DND-41 (cell line): ENCODE measurements around the gene MYNN.
"Not testable (repeated sequence)": the region's sequence is repeated elsewhere in the genome, so short reads cannot be mapped to it uniquely, and the experiment has no call there.

Experiments used
- ATAC-seq: fragments of 200-7000 bp; cut with Tn5 transposase; 3 replicates; pipeline ENCODE4 v1.9.1; 2021; ENCODE audit warnings: low read depth; ENCODE audit not compliant: insufficient read depth
- DNase-seq: peaks from one replicate; pipeline ENCODE4 v3.0.0-alpha.2; 2020
- H2AFZ ChIP-seq: 2 replicates; pipeline ENCODE4 v1.6.0; 2012; ENCODE audit warnings: low read depth, low read length
- H3K27ac ChIP-seq: 2 replicates; pipeline ENCODE4 v1.5.1; 2012; ENCODE audit warnings: low read length, inconsistent platforms
- H3K27me3 ChIP-seq: fragments of 200-600 bp; sonication (generic); 2 replicates; pipeline ENCODE4 v1.6.0; 2012; ENCODE audit warnings: low read length, mild to moderate bottlenecking, inconsistent platforms; ENCODE audit not compliant: insufficient read depth, poor library complexity
- H3K36me3 ChIP-seq: 2 replicates; pipeline ENCODE4 v1.5.1; 2012; ENCODE audit warnings: low read length, inconsistent platforms; ENCODE audit not compliant: insufficient read depth
- H3K4me1 ChIP-seq: 2 replicates; pipeline ENCODE4 v1.5.1; 2012; ENCODE audit warnings: mild to moderate bottlenecking, low read length; ENCODE audit not compliant: insufficient read depth
- H3K4me2 ChIP-seq: 2 replicates; pipeline ENCODE4 v1.6.0; 2012; ENCODE audit warnings: mild to moderate bottlenecking, moderate library complexity, low read length, inconsistent platforms; ENCODE audit not compliant: insufficient read depth
- H3K4me3 ChIP-seq, 2 experiments: fragments of 200-600 bp in 1 of 2; shearing (Covaris generic) in 1 of 2; 2 replicates each; pipeline ENCODE4 v1.5.1; 2012 to 2016; ENCODE audit warnings: inconsistent platforms in 2 of 2, low read length in 2 of 2, mild to moderate bottlenecking in 2 of 2, low read depth in 1 of 2, moderate library complexity in 1 of 2
- H3K79me2 ChIP-seq: 2 replicates; pipeline ENCODE4 v1.6.0; 2012; ENCODE audit warnings: low read length, inconsistent platforms; ENCODE audit not compliant: insufficient read depth
- H3K9ac ChIP-seq: 2 replicates; pipeline ENCODE4 v1.6.0; 2012; ENCODE audit warnings: low read depth, mild to moderate bottlenecking, inconsistent platforms, low read length, moderate library complexity
- H3K9me3 ChIP-seq: 2 replicates; pipeline ENCODE4 v1.5.1; 2012; ENCODE audit warnings: low read length, moderate library complexity, mild to moderate bottlenecking, inconsistent platforms; ENCODE audit not compliant: insufficient read depth, severe bottlenecking
- H4K20me1 ChIP-seq: 2 replicates; pipeline ENCODE4 v1.6.0; 2012; ENCODE audit warnings: low read length; ENCODE audit not compliant: insufficient read depth
- CTCF ChIP-seq: IDR thresholded peaks from 2 replicates; pipeline ENCODE4 v1.5.1; 2012; ENCODE audit warnings: borderline replicate concordance, low read length, moderate library complexity, mild to moderate bottlenecking; ENCODE audit not compliant: poor library complexity, severe bottlenecking; ENCODE audit errors: extremely low read depth
- EZH2 ChIP-seq: IDR thresholded peaks from 3 replicates; pipeline ENCODE4 v1.6.1; 2012; ENCODE audit warnings: borderline replicate concordance, low read depth, mild to moderate bottlenecking, moderate library complexity, low read length, inconsistent platforms; ENCODE audit not compliant: severe bottlenecking

Gene MYNN

GRCh38 chr3:169772897-169773816 is at the start of gene MYNN:
MYNN (plus strand) TSS chr3:169773396; CDS start chr3:169774296, 900 bp downstream.
- Histone ChIP-seq H3K36me3 (peaks cover 38% of the 10 kb centered on the region), H4K20me1 (no peaks in the 10 kb centered on the region; the same call in 1 of the 2 replicates), H3K27me3 (no peaks in the 10 kb centered on the region), H3K27ac (peak within 1 kb of the TSS; percentile 92), H3K4me3 (peak within 1 kb of the TSS; percentile 79 to 80), H3K79me2 (peaks cover 46% of the 10 kb centered on the region), H3K4me1 (peaks cover 32% of the 10 kb centered on the region), H2AFZ (peak within 1 kb of the TSS; percentile 87), H3K9ac (peak within 1 kb of the TSS; percentile 87), H3K9me3 (no peaks in the 10 kb centered on the region), H3K4me2 (peak within 1 kb of the TSS; percentile 78)
- TF ChIP-seq CTCF, result peak; percentile 39
- TF ChIP-seq EZH2, result no peak
- DNase-seq, result peak; percentile 91
- ATAC-seq, result peak; percentile 85

- not testable (repeated sequence) for H3K4me2 ChIP-seq, H3K9me3 ChIP-seq, H2AFZ ChIP-seq, H3K9ac ChIP-seq, H3K27me3 ChIP-seq, H3K27ac ChIP-seq, ATAC-seq, H3K79me2 ChIP-seq, DNase-seq, H3K36me3 ChIP-seq, H3K4me3 ChIP-seq, H3K4me1 ChIP-seq, H4K20me1 ChIP-seq
These were observed 41.3 kb upstream of the MYNN start for GRCh38 chr3:169731857-169732256.

- no peak for DNase-seq
- H3K4me3 ChIP-seq, result no peak overlapping the region
- H3K9me3 ChIP-seq, result no peaks in the 10 kb centered on the region
- no peak overlapping the region for H3K9ac ChIP-seq
- TF ChIP-seq CTCF, result no peak
- TF ChIP-seq EZH2, result no peak
- ATAC-seq, result no peak
- no peaks in the 10 kb centered on the region for H3K4me1 ChIP-seq
- H2AFZ ChIP-seq, result no peak overlapping the region
- H3K27ac ChIP-seq, result no peak overlapping the region
- no peak overlapping the region for H3K4me2 ChIP-seq
- H3K79me2 ChIP-seq, result no peaks in the 10 kb centered on the region
- no peaks in the 10 kb centered on the region for H3K27me3 ChIP-seq
- H4K20me1 ChIP-seq, result no peaks in the 10 kb centered on the region
- H3K36me3 ChIP-seq, result no peaks in the 10 kb centered on the region
These were observed 34.1 kb upstream of the MYNN start for GRCh38 chr3:169739067-169739466.

- no peaks in the 10 kb centered on the region; the same call in 1 of the 2 replicates for H4K20me1 ChIP-seq
- no peak for TF ChIP-seq EZH2
- TF ChIP-seq CTCF, result peak; percentile 51
- H3K4me1 ChIP-seq, result no peaks in the 10 kb centered on the region
- H3K79me2 ChIP-seq, result no peaks in the 10 kb centered on the region
- no peak overlapping the region for H3K27ac ChIP-seq
- no peak overlapping the region for H3K4me2 ChIP-seq
- H3K9me3 ChIP-seq, result no peaks in the 10 kb centered on the region
- DNase-seq, result no peak
- no peak overlapping the region for H3K9ac ChIP-seq
- no peak overlapping the region for H3K4me3 ChIP-seq
- no peak overlapping the region for H2AFZ ChIP-seq
- peak; percentile 44; the same call in 1 of the 3 replicates for ATAC-seq
- H3K36me3 ChIP-seq, result no peaks in the 10 kb centered on the region
- H3K27me3 ChIP-seq, result peaks cover 35% of the 10 kb centered on the region
These were observed 28.7 kb upstream of the MYNN start for GRCh38 chr3:169744366-169745054.
